Amygdala (tissue), 56 donors: ENCODE data around the gene CCDC57.

Experiments used
- DNase-seq, 56 donors: peaks; one replicate each; lab custom pipeline; 2025; lab: John Stamatoyannopoulos, UW

The CCDC57 gene

GRCh38 chr17:82236142-82236971, 23.7 kb upstream of the CCDC57 start:
- peak in 47 of 56 donors; percentile 18 to 85 (median 57) for DNase-seq

DNA sequence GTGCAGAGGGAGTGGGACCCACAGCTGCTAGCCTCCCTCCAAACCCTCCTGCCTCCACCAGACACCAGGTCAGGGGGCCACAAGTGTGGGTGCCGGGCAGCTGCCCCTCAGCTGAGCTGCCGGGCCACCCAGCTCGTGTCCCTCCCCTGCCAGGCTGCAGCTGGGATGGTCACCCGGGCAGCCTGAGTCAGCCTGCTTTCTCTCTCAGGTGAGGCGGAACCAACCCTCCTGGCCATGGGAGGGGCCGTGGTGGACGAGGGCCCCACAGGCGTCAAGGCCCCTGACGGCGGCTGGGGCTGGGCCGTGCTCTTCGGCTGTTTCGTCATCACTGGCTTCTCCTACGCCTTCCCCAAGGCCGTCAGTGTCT, 23.1 kb upstream of the CCDC57 start:
- DNase-seq: no peak

DNA sequence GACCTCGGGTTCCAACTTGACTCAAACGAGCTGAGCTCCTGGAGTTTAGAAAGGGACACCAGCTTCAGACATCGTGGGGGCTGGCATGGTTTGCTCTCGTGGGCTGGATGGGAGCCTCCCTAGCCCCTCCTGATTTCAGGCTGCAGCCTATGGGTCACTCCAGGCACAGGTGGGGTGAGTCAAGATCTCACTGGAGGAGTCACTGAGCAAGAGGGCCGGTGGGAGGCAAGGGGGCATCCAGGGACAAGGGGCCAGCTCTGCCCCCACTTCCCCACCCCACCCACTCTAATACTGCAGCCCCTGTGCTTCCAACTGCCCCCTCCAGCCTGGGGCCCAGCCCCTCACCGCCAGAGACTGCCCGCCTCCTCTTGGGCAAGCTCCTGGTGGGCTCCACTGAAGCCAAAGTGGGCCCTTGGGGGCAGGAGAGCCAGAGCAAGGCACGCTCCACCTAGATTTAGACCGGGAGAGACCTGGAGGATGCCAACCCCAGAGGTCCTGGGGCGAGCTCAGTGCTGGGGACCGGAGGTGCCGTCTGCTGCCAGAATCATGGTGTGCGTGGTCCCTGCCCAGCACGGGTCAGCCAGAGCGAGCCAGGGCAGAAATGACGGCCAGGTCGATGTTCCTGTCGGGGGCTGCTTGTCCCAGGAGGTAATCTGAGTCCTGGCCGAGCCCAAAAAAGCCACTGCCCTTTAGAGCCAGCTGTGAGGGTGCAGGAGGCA, 22.6 kb upstream of the CCDC57 start:
- no peak for DNase-seq

DNA sequence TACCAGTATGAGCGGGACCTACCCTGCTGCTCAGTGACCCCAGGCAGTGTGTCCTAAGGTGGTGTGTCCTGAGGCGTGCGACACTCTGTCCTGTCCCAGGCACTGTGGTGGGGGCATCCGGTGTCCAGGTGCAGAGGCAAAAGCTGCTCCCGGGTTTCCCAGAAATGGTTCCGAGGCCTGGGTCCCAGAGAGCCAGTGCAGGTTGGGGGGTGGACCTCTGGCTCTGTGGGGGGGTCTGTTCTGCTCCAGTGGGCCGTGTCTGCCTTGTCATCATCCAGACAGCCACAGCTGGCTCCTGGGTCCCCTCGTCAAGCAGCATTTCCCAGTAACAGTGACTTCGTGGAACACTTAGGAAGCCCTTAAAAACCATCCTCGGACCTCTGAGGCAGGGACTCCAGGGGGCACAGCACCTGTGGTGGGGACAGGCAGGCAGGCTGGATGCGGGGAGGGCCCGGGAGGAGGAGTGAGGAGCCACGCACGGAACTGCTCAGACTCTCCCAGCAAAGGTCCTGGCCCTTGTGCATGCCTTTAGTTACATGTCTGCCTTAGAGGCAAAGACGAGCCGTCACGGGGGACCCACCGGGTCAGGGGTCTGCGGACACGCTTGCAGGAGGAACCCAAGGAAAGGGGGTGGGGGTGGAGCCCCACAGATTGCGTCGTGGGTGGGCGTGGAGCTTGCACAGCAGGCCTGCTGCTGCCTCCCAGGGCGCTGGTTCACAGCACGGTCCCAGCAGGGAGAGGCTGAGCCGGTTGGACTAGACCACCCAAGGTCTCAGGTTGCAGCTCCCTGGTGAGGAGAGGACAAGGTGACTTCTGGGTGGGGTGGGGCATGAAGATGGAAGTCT, 21.8 kb upstream of the CCDC57 start:
- DNase-seq: no peak

- DNase-seq: no peak
Measured at GRCh38 chr17:82232876-82233785, 20.5 kb upstream of the CCDC57 start.

DNA sequence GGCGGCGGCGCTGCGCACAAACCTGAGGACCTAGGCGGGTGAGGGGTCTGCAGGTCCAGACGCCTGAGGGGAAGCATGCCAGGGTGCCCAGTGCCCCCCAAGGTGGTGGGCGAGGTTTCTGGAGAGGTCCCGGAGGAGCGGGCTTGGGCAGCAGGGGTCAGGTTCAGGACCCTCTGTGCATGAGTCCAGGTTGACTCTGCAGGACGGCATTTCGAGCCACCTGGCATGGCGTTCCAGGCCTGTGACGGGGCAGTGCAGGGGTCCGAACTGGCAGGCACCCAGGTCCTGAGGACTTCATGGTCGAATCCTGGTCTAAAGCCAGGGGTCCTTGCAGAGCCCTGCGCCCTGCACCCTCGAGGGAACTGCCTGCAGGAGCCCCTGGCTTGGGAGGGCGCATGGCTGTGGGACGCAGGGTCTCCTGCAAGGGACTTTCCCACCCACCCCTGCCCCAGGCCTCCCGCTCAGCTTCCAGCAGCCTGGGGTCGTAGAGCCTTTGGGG, 19.7 kb upstream of the CCDC57 start:
- DNase-seq: no peak

- peak in 25 of 56 donors; percentile 12 to 64 (median 39) for DNase-seq
Measured at GRCh38 chr17:82231562-82232321, 19.1 kb upstream of the CCDC57 start.

DNA sequence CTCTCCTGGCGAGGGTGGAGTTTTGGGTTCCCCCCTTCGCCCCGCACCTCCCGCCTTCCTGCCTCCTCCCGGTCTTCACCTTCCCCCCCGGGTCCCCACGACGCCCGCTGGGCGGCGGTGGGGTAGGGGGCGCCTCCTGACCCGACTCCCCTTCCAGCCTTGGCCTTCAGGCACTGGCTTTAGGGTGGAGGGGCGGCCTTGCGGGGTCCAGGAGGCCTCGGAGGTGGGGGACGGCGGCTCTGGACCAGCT, 18.6 kb upstream of the CCDC57 start:
- no peak for DNase-seq

DNA sequence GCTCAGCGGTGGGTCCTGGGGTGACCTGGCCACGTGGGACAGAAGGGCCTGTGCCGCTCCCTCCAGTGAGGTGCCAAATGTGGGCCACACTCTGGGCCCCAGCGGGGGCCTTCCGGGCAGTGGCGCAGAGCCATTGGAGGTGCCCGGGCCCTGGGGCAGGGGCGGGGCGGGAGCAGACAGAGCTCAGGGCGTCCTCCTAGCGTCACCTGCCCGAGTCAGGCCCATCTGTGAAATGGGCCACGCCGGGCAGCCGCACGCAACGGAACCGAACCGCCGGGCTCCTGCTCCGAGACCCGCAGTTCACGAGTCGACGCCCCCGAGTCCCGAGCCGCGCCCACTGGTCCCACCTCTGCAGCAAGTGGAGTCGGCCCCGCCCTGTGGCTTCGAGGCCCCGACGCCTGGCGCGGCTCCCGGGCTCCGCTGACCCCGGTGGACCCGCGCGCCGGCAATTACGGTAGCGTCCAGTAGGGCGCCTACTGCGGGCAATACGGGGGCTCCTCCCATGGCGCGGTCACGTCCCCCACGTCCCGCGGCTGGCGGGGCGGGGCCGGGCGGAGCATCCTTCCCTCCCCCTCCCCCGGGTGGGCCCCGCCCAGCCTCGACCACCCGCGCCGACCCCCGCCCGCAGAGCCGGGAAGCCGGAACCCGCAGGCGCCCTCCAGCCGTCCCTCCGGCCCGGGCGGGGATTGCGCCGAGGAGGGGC, 18.1 kb upstream of the CCDC57 start:
- DNase-seq: peak in 33 of 56 donors; percentile 21 to 72 (median 46)

DNA sequence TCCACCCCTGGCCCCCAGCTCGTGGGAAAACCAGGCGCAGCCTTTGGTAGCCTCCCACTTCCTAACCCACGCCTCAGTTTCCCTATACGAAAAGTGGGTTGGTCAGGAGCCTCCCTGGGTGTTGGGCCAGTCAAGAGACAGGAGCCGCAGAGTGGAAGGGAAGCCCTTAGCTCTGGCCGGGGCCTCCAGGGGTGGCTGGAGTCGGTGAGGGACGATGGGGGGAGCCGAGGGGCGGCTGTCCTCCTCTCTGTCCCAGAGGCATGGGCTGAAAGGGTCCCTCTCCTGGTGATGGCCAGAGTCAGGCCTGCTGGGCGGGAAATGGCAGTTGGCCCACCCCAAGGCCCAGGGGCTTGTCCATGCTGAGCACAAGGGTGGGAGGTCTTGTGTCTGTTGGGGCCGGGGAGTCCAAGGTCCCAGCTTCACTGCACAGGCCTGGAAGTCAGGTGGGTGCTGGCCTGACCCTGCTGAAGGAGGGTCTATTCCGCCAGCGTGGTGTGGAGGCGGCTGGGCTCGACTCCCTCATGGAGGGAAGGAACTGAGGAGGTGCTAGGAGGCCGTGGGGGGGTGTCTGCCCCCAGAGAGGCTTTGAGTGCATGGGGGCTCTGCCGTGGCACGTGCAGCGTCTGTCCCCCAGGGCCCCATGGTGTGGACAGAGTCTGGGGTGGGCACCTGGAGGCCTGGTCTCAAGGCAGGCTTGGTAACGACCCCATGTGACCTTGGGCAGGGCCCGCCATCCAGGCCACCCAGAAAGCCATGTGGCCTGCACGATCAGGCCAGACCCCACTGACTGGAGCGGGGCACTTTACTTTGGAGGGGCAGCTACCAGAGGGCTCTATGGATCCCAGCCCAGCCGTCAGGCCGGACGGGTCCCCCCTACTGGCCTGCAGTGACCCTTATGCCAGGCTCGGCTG, 17.3 kb upstream of the CCDC57 start:
- DNase-seq: no peak

- DNase-seq: peak in 7 of 56 donors; percentile 22 to 68 (median 33)
Measured at GRCh38 chr17:82228842-82229697, 16.4 kb upstream of the CCDC57 start, which contains the start of gene SLC16A3. Gene SLC16A3 (plus strand): TSS chr17:82229042. CDS start chr17:82236009, 6,967 bp downstream.

DNA sequence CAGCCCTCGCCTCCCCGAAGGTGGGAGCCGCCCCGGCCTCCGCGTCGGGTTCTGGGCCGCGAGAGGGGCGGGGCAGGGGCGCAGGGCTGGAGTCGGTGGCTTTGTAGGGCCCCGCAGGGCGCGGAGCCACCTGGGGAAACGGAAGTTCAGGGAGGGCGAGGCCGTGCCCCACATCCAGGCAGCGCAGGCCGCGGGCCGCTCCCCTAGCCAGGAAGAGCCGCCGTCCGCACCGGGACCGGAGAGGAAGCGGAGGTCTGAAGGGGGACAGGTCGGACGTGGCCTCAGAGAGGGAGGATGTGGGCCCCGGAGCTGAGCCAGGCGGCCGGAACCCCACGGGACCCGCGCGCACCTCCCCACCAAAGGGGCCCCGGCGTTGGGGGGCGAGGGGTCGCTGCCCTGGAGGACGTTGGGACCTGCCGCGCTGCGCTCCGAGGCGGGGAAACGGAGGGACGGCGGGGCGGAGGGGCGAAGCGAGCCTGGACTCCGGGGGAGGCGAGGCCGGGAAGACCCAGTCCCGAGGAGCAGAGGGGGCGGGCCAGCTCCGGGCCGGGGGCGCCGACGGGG, 15.7 kb upstream of the CCDC57 start:
- no peak for DNase-seq

DNA sequence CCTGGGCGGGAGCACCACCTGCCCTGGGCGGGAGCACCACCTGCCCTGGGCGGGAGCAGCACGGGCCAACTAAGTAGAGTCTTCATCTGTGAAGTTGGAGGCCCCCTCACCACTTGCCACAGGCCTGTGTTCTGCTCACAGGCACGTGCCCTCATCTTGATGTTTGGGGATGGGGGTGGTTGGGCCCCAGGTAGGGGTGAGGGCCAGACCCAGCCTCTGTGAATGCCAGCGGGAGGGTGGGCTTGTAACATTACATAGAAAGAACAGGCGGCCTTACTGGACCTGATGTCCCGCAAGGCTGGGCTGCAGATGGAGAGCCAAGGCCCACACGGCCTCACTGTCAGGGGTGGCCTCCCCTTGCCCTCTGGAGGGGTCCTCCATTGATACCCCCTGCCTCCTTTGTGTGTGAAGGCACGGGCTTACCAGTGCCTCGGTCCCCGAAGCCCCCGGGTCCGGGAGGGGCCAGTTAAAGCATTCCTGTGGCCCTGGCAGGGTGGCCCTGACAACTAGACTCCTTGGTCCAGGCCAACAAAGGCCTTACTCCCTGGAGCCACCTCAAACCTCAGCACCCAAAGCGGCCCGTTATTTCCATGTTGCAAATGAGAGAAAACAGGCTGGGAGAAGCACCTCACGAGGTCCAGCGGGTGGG, 15.1 kb upstream of the CCDC57 start:
- no peak for DNase-seq

GRCh38 chr17:82226809-82227628, 14.4 kb upstream of the CCDC57 start:
- no peak for DNase-seq
